ENCODE measurements around the gene SLC1A2.

Gene SLC1A2

GRCh38 chr11:35413598-35413997, 5.8 kb downstream of the SLC1A2 start:
- no peak for DNase-seq (ENCODE audit: low read depth)

- no peak for DNase-seq (ENCODE audit: low read depth)
Measured at GRCh38 chr11:35412285-35412684, 7.1 kb downstream of the SLC1A2 start.

- no peak for DNase-seq (ENCODE audit: low read depth)
Measured at GRCh38 chr11:35407041-35407440, 12.3 kb downstream of the SLC1A2 start.

GRCh38 chr11:35404388-35404775, 15.0 kb downstream of the SLC1A2 start:
- no peak for DNase-seq (ENCODE audit: low read depth)

- no peak for DNase-seq (ENCODE audit: low read depth)
Measured at GRCh38 chr11:35403765-35404387, 15.5 kb downstream of the SLC1A2 start.

- no peak for DNase-seq (ENCODE audit: low read depth)
Measured at GRCh38 chr11:35402751-35403660, 16.4 kb downstream of the SLC1A2 start.

- DNase-seq (ENCODE audit: low read depth) = no peak
Measured at GRCh38 chr11:35398881-35399280, 20.5 kb downstream of the SLC1A2 start.

GRCh38 chr11:35394941-35395340, 24.4 kb downstream of the SLC1A2 start:
- no peak for DNase-seq (ENCODE audit: low read depth)

- DNase-seq (ENCODE audit: low read depth) = no peak
Measured at GRCh38 chr11:35393098-35393497, 26.3 kb downstream of the SLC1A2 start.

GRCh38 chr11:35391922-35392688, 27.3 kb downstream of the SLC1A2 start:
- DNase-seq (ENCODE audit: low read depth) = peak; percentile 85

GRCh38 chr11:35390737-35391682, 28.3 kb downstream of the SLC1A2 start:
- no peak for DNase-seq (ENCODE audit: low read depth)

- DNase-seq (ENCODE audit: low read depth) = no peak
Measured at GRCh38 chr11:35389897-35390465, 29.4 kb downstream of the SLC1A2 start.

GRCh38 chr11:35389112-35389511, 30.2 kb downstream of the SLC1A2 start:
- DNase-seq (ENCODE audit: low read depth) = no peak

- DNase-seq (ENCODE audit: low read depth) = no peak
Measured at GRCh38 chr11:35388061-35388460, 31.3 kb downstream of the SLC1A2 start.

GRCh38 chr11:35387111-35387982, 32.0 kb downstream of the SLC1A2 start:
- DNase-seq (ENCODE audit: low read depth) = no peak

GRCh38 chr11:35383953-35384352, 35.4 kb downstream of the SLC1A2 start:
- no peak for DNase-seq (ENCODE audit: low read depth)

GRCh38 chr11:35381709-35382322, 37.5 kb downstream of the SLC1A2 start:
- no peak for DNase-seq (ENCODE audit: low read depth)

GRCh38 chr11:35380603-35381002, 38.8 kb downstream of the SLC1A2 start:
- no peak for DNase-seq (ENCODE audit: low read depth)

GRCh38 chr11:35377262-35377661, 42.1 kb downstream of the SLC1A2 start:
- no peak for DNase-seq (ENCODE audit: low read depth)

- no peak for DNase-seq (ENCODE audit: low read depth)
Measured at GRCh38 chr11:35376613-35377012, 42.7 kb downstream of the SLC1A2 start.
